Breast epithelium (tissue), 3 donors: Measurements from ENCODE around the gene CPOX.

Source experiments
- POLR2A ChIP-seq: fragments of 450-650 bp; IDR thresholded peaks from one replicate; pipeline ENCODE4 v1.6.1; 2016; ENCODE audit warnings: antibody characterized with exemption, mild to moderate bottlenecking, moderate library complexity
- TF ChIP-seq, protein P1 (sequence below), 3 donors: fragments of 450-650 bp; IDR thresholded peaks; one replicate each; pipeline ENCODE4 v1.5.1; 2016 to 2017; ENCODE audit warnings: antibody characterized with exemption in 3 of 3, mild to moderate bottlenecking in 3 of 3, moderate library complexity in 3 of 3

- TF ChIP-seq POLR2A = no peak
- TF ChIP-seq, protein P1, sequence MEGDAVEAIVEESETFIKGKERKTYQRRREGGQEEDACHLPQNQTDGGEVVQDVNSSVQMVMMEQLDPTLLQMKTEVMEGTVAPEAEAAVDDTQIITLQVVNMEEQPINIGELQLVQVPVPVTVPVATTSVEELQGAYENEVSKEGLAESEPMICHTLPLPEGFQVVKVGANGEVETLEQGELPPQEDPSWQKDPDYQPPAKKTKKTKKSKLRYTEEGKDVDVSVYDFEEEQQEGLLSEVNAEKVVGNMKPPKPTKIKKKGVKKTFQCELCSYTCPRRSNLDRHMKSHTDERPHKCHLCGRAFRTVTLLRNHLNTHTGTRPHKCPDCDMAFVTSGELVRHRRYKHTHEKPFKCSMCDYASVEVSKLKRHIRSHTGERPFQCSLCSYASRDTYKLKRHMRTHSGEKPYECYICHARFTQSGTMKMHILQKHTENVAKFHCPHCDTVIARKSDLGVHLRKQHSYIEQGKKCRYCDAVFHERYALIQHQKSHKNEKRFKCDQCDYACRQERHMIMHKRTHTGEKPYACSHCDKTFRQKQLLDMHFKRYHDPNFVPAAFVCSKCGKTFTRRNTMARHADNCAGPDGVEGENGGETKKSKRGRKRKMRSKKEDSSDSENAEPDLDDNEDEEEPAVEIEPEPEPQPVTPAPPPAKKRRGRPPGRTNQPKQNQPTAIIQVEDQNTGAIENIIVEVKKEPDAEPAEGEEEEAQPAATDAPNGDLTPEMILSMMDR (IDR thresholded peaks at IDR 0.05) = no peak
Measured at GRCh38 chr3:98550833-98551232, 42.6 kb downstream of the CPOX start.
